GM06990 (cell line): Measurements from ENCODE around the gene ITPR1.
A peak's percentile ranks its signal among the peaks of the same experiment; 100 is the strongest.

Source experiments
- DNase-seq: peaks from one replicate; pipeline ENCODE4 v3.0.0-alpha.2; 2011; ENCODE audit not compliant: insufficient read length; ENCODE audit errors: extremely low read depth
- H3K27me3 ChIP-seq: replicated peaks from 2 replicates; pipeline ENCODE4 v1.6.0; 2011; ENCODE audit warnings: low read length; ENCODE audit not compliant: control insufficient read depth, insufficient read depth
- H3K36me3 ChIP-seq: 2 replicates; pipeline ENCODE4 v1.5.1; 2011; ENCODE audit warnings: low read length; ENCODE audit not compliant: control insufficient read depth, insufficient read depth
- H3K4me3 ChIP-seq: replicated peaks from 2 replicates; pipeline ENCODE4 v1.5.1; 2011; ENCODE audit warnings: low read depth, mild to moderate bottlenecking, control low read depth, low read length
- TF ChIP-seq, protein P1 (sequence below): IDR thresholded peaks from 2 replicates; pipeline ENCODE4 v1.5.1; 2011; ENCODE audit warnings: low read length, control low read depth, mild to moderate bottlenecking, inconsistent platforms; ENCODE audit not compliant: insufficient read depth, poor library complexity, severe bottlenecking

ITPR1 gene

GRCh38 chr3:4884888-4885287, 391.7 kb downstream of the ITPR1 start:
- H3K36me3 ChIP-seq: no peaks in the 10 kb centered on the region
- H3K4me3 ChIP-seq: no peak overlapping the region
- no peaks in the 10 kb centered on the region for H3K27me3 ChIP-seq
- TF ChIP-seq, protein P1, sequence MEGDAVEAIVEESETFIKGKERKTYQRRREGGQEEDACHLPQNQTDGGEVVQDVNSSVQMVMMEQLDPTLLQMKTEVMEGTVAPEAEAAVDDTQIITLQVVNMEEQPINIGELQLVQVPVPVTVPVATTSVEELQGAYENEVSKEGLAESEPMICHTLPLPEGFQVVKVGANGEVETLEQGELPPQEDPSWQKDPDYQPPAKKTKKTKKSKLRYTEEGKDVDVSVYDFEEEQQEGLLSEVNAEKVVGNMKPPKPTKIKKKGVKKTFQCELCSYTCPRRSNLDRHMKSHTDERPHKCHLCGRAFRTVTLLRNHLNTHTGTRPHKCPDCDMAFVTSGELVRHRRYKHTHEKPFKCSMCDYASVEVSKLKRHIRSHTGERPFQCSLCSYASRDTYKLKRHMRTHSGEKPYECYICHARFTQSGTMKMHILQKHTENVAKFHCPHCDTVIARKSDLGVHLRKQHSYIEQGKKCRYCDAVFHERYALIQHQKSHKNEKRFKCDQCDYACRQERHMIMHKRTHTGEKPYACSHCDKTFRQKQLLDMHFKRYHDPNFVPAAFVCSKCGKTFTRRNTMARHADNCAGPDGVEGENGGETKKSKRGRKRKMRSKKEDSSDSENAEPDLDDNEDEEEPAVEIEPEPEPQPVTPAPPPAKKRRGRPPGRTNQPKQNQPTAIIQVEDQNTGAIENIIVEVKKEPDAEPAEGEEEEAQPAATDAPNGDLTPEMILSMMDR: no peak
- DNase-seq: no peak

DNA sequence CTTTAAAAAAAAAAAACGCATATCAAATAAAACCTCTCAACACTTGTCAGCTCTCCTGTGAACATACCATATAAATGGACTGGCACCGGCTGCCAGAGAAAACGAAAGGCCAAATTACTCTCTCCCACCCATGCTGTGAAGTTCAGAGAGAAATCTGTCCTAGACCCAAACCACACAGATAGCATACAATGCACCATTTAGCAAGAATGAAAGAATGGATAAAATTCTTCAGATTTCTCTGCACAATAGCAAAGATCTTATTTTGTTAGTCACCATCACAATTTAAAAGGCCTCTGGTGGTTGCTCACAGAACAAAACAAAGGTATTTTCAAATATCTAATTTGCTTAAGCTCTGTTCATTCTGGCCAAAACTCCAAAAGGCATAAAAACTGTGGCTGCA, 392.2 kb downstream of the ITPR1 start:
- TF ChIP-seq, protein P1: no peak
- Histone ChIP-seq H3K4me3 (no peak overlapping the region), H3K27me3 (no peaks in the 10 kb centered on the region), H3K36me3 (no peaks in the 10 kb centered on the region)
- no peak for DNase-seq

DNA sequence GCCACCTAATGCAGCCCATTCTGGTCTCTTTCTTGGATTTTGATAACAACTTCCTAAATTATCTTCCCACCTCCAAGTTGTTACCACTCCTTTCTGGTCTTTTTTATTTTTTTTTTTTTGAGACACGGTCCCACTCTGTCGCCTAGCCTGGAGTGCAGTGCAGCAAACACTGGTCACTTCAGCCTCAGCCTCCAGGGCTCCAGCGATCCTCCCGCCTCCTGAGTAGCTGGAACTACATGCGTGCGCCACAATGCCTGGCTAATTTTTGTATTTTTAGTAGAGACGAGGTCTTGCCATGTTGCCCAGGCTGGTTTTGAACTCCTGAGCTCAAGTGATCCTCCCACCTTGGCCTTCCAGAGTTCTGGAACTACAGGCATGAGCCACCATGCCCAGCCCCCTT, 393.3 kb downstream of the ITPR1 start:
- DNase-seq: no peak
- H3K36me3 ChIP-seq: no peaks in the 10 kb centered on the region
- H3K27me3 ChIP-seq: no peaks in the 10 kb centered on the region
- no peak overlapping the region for H3K4me3 ChIP-seq
- TF ChIP-seq, protein P1: no peak

DNA sequence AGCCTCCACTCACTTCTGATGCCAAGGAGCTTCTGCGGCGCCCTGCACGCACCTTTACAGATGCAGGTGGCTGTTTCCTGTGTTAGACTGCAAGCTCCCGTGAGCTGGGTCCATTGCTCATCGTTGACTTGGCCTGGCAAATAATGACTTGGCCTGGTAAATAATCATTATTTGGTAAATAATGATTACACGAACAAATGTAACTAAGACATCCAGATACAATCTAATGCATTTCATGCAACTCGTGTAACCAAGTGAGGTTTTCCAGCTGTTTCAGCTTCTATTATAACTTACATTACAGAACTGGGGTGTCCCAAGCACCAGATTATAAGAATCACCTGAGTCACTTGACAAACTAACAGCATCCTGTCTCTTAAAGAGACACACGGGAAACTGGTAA, 394.0 kb downstream of the ITPR1 start:
- no peak for DNase-seq
- TF ChIP-seq, protein P1: no peak
- no peak overlapping the region for H3K4me3 ChIP-seq
- no peaks in the 10 kb centered on the region for H3K27me3 ChIP-seq
- H3K36me3 ChIP-seq: no peaks in the 10 kb centered on the region

DNA sequence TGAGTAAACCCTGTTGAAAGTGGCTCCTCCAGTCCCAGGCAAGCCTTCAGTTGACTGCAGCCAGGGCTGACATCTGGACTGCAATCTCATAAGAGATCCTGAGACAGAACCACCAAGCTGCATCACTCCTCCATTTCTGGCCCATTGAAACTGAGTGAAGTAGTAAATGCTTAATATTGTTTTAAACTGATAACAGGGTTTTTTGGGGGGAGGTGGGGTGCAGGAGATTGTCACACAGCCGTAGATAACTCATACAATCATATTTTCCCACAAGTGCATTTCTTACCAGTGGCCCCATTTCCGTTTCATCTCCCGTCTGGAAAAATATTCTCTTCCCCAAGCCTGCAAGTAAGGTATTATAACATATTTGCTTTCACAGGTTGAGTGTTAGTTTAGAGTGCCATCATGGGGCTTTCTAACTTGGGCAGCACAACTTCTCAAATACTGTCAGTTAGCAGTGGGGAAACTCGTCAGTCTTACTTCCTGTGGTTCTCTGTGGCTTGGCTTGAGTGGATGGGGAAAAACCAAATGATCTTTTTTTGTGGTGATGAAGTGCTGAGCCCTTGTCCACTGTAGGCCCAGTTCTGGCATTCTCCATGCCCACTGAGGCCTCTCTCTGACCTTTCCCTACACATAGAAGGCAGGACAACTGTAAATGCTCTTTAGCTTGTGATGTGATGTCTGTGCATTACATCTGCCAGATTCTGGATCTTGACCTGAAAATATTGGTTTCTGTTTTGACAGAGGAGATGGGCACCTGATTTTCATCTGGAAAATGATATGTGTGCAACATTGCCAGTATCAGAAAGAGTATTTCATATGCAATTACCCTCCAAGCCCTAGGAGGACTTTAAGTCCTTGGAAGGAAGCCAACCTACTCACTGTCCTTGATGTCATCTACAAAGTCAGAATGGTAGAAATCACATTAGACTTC, 396.0 kb downstream of the ITPR1 start:
- peak; percentile 52 for DNase-seq
- TF ChIP-seq, protein P1: peak; percentile 11
- no peak overlapping the region for H3K4me3 ChIP-seq
- H3K27me3 ChIP-seq: no peaks in the 10 kb centered on the region
- no peaks in the 10 kb centered on the region for H3K36me3 ChIP-seq
